EH (cell line): ENCODE measurements around the gene AAMP.

Experiments used
- DNase-seq: peaks from one replicate; pipeline ENCODE4 v3.0.0-alpha.2; 2015; ENCODE audit warnings: low read depth

The AAMP gene

DNA sequence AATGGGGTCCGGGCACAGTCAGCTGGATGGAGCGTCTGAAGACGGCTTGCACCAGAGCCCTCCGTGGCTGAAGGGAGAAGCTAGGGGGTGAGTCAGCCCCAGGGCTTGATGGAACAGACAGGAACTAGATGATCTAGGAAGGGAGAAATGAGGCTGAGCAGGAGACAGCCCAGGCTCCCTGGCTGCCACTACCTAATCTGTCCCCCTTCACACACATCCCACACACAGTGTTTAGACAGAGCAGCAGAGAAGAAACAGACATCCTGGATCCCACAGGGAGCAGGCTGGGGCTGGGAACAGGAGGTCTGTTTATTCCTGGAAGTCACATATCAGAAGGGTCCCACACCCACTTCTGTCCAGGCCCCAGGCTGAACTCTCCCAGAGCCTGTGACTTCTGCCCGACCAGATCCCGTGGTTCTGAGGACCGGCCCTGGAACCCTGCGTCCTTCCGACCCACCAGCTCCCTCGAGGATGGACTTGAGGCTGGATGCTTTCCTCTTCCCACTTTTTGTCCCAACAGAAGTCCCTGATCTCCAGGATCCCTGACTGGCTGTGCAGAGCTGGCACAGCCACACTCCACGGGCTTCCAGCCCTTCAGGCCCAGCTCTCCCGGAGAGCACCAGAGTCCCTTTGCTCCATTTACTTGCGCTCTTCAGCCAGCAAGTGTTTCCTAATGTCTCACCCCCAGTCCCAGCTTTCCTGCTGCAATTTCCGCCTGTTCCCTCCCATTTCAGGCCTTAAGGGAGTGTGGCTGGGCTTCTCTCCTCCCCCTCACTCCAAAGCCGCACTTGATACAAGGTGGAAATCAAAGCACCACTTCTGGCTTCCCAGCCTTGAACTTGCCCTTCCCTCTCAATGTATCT, 10.6 kb downstream of the AAMP start:
- peak; percentile 82 for DNase-seq

DNA sequence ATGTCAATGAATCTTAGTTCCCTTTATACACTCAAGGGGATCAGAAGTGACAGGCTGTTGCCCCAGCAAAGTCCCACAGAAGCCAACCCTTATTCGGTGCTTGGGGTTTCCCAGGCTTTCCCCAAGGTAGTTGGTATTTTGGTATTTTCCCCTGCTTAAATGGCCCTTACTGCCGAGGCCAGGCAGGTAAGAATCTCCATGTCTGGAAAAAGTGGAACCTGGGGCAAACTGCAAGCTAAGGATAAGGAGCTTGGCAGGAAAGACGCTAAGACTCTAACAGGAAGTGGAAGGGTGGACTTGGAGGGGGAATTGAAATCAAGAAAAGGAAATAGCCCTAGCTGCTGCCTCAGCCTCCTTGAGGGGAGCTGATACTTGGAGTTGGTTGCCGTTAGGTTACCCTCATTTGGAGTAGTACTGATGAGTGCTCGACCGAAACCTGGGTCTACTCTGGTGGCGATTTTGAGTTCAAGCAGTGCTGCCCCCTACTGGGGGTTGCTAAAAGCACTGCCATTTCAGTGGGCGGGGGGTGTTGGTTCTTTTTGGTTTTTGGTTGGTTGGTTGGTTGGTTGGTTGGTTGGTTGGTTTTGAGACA, 12.5 kb downstream of the AAMP start:
- peak; percentile 32 for DNase-seq

DNA sequence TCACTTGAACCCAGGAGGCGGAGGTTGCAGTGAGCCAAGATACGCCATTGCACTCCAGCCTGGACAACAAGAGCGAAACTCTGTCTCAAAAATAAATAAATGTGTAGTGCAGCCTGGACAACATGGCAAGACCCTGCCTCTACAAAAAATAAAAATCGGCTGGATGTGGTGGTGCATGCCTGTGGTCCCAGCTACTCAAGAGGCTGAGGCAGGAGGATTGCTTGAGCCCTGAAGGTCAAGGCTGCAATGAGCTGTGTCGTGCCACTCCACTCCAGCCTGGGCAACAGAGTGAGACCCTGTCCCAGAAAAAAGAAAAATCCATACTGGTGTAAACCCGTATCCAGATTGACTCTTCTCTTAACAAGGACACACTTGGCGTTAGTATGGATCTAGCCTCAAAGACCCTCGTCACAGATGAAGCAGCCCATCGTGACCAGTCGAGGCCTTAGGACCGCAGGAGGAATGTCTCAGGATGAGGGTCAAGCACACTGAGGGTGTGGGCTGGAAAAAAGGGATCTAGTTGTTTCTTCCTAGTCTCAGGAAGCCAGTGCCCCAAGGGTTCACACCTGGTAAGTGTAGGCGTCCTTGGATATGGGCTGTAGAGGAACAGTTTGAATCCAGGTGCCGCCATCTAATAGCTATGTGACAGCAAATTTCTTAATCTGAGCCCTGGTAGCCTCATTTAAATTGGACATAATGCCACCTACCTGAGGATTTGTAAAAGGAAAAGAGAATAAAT, 13.2 kb downstream of the AAMP start:
- no peak for DNase-seq

DNA sequence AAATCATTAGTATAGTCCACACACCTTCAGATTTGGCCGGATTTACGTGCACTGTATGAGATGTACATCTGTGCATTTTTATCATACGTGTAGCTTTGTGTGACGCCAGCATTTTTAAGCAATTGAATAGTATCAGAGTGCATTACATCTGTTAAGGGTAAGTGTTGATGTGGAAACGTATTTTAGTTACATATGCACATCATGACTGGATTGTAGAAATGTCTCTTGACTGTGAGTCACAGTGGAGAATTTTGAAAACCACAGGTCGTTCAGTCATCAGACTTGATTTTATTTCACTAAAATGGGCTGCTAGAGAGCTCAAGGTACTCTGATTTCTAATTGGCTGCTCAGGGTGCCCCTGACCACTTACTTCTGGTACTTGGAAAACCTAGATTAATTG, 14.5 kb downstream of the AAMP start:
- peak; percentile 52 for DNase-seq

DNA sequence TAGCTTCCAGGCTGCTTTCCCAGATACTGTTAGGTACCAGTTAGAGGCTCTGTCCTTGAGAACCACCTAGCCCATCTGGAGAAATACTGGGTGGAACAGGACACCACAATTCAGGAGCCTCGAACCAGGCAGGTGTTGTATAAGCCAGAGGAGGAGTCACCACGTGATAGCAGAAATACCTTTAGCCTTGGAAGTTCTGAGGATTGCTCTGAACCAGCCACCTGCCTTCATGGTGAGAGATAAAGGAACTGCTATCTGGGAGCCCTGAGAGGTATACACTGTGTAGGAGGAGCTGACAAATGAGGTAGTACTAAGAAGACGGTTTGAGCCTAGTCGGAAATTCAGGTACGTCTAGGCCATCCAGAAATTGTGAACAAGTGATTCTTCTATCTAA, 16.7 kb downstream of the AAMP start:
- no peak for DNase-seq

DNA sequence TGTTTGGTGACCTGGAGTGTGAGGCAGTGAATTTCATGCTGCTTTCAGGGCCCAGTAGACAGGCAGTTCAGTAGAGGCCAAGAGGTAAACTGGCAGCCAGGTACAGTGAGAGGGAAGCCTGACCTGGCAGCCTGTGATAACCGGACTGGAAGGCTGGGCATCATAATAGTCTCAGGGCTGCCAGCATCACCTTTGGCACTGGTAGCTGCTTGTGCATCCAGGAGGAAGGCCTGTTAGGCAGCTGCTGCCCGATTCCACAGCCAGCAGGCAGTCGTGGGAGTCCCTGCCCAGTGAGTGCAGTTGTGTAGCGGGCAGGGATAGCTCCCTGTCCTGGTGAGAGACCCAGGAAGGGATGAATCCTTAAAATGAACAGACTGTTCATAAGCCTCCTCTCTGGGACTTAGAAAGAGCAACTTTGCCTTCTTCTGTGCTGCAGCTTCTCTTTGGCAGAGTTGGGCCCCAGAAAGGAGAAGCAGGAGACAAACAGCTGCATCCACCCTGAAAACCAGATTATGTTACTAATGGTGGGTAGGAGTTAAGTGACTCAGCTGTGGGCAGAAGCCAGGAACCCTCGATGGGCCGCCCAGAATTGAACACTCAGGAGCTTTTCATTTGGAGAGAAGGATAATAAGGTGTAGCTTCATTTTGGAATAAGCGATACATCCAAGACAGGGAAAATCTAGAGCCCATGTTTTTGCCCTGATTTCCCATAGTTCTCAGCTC, 17.3 kb downstream of the AAMP start:
- no peak for DNase-seq

DNA sequence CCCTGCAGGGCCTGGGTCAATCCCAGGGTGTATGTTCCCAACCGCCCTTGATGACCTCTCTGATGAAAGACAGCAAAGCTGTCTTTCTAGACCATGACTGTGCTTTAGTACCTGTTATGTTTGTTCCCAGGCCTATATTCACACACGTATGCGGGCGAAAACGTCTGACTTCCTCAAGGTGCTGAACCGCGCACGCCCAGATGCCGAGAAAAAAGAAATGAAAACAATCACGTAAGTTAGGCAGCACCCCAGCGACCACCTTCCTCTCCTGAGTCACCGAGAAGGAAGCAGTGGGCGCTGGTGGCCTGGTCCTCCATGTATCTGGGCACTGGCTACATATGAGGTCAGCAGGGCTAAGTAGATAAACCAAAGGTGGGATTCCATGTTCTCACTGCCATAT, 20.2 kb downstream of the AAMP start:
- no peak for DNase-seq

DNA sequence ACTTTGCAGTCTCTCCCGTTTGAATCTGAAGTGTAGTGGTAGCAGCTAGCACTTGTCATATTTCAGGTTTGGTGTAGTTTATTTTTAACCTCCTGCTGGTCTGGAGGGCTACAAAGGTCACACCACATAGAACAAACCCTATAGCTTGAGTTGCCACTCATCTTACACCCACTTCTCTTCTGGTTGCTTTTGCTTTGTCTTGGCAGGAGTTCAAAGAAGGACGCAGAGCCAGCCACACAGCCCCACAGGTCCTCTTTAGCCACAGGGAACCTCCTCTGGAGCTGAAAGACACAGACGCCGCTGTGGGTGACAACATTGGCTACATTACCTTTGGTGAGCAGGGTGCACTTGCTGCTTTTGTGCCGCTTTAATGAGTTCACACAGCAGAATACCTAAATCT, 24.7 kb downstream of the AAMP start:
- no peak for DNase-seq

DNA sequence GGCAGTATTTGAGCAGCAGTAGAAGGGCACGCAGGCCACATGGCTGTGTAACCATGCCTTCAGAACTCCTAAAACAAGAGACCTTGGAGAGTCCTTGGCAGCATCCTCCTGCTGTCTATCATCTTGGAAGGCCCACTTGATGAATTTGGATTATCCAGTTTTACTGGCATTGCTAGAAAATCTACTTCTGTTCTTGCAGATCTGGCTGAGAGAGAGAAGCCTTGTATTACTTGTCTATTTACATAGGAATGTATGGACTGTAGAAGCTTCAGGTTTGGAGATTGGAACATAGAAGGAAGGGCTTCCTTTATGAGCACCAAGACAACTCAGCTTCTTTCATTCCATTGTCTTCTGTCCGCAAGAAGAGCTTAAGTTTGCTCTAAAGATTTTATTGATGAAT, 25.3 kb downstream of the AAMP start:
- DNase-seq = no peak

DNA sequence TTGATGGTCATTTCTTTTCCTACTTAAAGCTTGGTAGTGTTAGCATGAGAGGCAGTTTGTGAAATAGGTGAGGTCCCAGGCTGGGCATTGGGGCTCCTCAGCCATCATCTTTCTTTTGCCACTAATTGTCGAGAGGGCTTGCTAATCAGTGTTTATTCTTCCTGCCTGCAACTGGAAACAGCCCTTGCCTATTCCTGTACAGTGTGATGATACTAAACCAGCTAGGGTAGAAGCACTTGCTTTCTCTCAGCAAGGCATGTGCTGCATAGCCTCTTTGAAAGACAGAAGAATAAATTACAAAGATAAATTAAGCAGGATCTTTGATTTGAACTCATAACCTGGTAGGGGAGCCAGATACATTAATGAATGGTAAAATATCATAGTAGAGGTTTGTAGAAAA, 25.7 kb downstream of the AAMP start:
- no peak for DNase-seq

DNA sequence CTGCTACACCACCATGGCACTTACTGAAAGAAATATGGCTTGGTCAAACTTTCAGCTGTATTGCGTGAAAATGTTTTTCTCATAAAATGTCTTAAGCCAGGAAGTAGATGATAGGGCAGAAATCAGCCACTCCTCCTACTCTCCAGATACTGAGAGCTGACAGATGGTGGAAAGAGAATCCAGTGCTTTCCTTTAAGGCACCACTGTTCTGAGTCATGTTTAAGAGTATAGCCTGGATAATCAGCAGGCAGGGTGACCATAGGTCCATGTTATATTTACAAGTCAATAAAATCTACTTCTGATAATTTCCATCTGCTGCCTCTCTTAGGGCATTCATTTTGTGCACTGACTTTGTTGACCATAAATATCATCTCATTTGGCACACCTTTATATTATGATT, 31.1 kb downstream of the AAMP start:
- no peak for DNase-seq

DNA sequence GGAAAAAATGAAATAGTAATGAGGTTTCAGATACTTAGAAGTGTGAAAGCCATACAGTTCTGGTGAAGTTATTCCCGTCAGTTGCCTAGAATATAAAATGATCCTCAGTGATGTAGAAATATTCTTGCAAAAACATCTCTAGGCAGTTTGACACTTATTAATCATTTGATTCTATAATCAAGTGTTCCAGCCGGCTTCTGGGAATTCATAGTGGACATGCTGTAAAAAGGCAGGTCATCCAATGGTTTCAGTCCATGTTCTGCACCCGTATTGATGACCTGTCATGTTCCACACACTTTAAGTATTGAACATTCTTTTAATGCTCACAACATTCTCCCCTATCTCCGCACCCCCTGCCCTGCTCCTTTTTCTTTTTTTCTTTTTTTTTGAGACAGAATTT, 33.1 kb downstream of the AAMP start:
- no peak for DNase-seq

DNA sequence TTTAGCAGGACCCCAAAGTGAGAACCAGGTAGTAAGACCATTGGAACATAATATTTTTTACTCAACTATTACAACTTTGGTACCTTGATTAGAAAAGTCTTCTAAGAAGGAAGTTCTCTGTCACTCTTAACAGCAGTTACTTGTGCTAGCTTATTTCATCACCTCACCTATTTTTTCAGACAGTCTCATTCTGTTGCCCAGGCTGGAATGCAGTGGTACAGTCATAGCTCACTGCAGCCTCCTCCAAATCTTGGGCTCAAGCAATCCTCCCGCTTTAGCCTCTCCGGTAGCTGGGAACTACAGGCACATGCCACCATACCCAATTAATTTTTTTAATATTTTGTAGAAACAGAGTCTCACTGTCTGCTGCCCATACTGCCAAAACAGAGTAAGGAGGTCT, 34.9 kb downstream of the AAMP start:
- DNase-seq = no peak

DNA sequence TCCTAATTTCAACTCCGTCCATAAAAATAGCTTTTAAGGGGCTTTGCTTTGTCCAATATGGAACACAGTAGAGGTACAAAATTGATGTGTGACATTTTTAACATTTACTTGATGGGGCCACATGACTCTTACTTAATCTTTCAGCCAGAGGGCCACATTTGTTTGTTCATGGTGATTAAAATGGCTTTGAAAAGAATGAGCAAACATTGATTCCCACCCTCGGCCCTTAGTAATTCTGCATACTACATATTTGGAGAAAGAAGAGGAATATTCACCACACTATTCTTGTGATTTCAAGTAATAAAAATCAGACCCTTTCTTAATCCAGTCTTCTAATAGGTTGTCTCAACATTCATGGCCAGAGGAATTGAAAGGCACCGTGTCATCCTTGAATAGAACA, 35.4 kb downstream of the AAMP start:
- DNase-seq = no peak

DNA sequence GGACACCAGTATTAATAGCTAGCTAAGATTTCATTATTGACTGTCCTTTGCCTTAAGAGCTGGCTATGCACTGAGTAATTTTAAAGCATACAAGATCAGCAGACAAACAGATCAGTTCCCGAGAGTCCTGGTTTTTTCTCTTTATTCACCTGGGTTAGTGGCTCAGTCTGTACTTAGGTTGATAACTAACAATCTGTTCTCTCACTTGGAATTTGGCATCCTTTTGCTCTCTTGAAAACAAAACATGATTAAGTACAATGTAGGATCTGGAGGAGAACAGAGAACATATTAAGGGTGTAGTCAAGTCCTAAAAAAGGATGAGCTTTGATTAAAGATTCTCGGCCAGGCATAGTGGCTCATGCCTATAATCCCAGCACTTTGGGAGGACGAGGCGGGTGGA, 36.4 kb downstream of the AAMP start:
- DNase-seq = no peak

DNA sequence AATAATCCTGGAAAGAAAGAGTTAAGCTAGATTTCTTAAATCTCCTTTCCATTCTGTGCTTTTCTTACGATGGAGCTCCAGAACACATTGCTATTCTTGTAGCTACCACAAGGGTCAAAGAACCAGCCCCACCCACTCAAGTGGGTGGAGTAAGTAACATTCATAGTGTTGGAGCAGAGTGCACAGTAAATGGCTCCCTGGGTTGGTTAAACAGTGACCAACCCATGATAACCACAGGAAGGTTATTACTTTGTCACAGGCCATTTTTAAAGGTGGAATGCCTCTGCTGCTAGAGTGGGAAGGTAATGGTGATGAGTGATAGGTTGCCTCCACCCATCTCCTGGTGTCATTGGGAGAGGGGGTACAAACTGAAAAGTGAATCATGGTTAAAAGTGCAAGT, 39.1 kb downstream of the AAMP start:
- peak; percentile 47 for DNase-seq

DNA sequence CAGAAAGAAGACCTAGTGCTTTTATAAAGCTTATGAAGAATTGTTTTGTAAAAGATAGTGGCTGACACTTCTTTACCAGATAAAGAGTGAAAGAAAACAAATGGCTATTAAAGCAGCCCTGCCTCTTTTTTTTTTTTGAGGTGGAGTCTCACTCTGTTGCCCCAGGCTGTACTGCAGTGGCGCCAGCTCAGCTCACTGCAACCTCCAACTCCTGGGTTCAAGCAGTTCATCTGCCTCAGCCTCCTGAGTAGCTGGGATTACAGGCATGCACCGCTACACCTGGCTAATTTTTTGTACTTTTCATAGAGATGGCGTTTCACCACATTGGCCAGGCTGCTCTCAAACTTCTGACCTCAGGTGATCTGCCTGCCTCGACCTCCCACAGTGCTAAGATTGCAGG, 40.1 kb downstream of the AAMP start:
- peak; percentile 77 for DNase-seq

DNA sequence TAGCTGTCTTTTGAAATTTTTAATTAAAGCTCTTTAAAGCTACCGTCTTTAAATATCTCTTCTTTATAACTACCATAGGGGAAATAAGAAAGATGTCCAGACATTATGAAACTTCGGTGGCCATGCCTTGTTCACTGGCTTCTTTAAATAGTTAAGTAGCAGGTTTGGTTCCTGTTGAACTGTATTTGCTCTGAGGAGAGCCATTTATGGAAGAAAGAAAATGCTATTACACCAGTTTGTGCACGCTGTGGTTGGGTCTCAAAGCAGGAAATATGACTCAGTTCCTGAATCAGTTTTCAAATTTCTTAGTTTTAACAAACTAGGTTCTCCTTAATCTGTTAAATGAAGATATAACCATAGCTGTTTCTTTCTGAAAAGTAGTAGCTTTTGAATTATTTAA, 40.7 kb downstream of the AAMP start:
- peak; percentile 94 for DNase-seq

DNA sequence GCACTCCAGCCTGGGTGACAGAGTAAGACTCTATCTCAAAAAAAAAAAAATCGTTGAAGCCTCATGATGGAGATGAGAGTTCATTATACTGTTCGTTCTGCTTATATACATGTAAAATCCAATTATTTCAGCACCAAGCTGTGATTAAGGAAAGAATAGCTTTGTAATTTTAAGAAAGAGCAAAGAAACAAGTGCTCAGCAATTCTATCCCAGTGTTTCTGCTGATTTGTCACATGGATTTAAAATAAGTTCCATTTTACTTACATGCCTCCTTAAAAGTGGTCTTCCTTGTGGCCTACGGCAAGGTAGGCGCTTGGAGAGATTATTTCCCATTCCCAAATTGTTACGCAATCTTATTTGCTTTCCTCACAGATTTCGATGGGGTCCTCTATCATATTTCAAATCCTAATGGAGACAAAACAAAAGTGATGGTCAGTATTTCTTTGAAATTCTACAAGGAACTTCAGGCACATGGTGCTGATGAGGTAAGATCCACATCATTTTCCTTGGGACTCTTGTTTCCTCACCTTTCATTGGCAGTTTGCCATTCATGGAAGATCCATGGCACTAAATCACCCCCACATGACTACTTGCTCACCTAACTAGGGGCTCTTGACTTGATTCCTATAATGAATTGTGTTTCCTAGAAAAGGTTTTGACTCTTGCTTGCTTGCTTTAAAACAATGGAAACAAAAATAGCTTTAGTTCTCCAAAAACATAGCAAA, 41.4 kb downstream of the AAMP start:
- no peak for DNase-seq

DNA sequence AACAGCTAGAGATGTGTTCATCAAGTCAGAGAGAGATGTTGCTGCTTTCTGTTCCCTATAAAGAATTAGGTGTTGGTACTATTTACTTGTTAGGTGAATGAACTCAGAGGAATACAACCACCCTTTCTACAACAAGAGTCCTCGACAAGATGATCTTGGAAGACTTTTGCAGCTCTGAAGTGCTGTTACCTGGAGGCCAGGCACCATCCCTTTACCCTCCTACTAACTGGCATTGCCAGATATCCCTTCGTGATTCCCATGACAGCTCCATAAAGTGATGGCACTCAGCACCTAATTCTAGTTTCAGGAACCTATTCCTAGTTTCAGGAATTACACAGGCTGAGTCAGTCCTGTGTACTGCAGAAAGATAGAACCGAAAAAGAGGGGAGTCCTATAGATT, 43.0 kb downstream of the AAMP start:
- DNase-seq = no peak

DNA sequence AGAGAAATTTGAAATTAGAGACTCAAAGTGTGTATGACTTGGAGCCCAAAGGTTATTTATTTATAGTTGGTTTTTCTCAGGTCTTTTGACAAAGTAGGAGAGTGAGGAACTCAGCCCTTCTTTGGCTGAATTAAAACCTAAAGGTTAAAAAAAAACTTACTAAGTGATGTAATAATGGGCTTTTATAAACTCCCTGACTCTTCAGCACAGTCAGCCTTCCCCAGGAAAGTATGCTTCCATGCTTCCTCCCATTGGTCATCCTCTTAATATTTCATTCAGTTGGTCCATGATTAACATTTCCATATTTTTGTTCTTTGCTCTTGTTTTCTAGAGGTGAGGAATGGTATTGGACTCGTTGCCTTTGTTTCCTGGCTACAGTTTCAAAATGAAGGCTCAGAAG, 45.8 kb downstream of the AAMP start:
- no peak for DNase-seq

DNA sequence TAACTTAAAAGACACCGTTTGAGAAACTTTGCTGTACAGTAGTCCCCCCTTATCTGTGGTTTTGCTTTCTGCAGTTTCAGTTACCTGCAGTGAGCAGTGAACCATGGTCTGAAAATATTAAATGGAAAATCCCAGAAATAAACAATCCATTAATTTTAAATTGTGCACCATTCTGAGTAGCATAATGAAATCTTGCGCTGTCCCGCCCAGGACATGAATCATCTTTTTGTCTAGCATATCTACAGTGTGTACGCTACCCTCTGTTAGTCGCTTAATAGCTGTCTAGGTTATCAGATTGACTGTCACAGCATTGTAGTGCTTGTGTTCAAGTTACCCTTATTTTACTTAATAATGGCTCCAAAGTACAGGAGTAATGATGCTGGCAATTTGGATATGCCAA, 46.9 kb downstream of the AAMP start:
- DNase-seq = no peak
